ENCODE measurements around the gene RGS7BP. TPM values are rescaled to one million over a fixed set of nuclear protein-coding genes. Genes with fewer than 3 reads are reported as not detected.

The RGS7BP gene
- total and polyA plus RNA-seq, 4 donors = 0.47 to 1.9 (median 1.1) TPM

DNA sequence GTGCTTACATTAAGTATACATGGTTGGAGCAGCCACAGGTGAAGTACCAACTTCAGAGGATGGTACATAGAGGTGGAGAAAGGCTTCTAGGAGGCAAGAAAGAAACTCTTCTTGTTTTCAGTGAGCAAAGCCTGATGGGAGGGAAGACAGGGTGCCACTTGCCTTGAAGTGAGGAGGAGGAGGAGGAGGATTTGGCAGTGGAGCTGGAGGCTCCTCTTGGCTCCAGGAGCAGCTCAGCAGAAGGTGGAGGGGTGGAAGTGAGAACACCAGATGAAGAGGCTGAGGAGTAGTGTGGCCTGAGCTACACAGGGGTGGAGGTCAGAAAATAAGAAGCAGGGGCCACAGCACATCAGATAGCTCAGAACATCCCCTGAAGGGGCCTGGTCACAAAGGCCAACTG is 93.4 kb downstream of the RGS7BP start:
- peaks cover 2 to 16% (median 13%) of the 10 kb centered on the region in 4 donors for H3K4me1 ChIP-seq (ENCODE audit: control insufficient read depth in 4 of 4, insufficient read depth in 4 of 4, low read length in 3 of 4)
- H3K27ac ChIP-seq (ENCODE audit: low read depth in 1 of 2, low read length in 2 of 2) = no peak overlapping the region
- no peak for DNase-seq (ENCODE audit: low spot score)

DNA sequence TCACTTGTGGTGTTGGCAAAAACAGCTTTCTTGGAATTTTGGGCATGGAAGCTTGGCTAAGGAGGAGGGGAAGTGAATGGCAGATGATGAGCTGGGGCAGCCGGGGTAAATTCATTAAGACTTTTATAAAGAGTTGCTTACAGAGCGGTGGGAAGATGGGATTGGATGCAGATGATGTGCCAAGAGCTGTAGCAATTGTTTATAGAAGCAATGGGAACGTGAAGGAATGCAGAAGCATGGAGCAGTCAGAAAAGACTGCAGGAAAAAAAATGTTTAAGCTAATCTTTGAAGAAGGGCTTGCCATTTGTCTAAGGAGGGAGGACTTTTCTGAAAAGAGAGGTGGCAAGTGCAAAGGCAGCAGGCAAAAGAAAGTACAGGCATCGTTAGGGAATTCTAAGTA is 97.9 kb downstream of the RGS7BP start:
- TF ChIP-seq JUND (IDR thresholded peaks at IDR 0.05) = no peak
- Histone ChIP-seq H3K4me1 (ENCODE audit: control insufficient read depth in 4 of 4, insufficient read depth in 4 of 4, low read length in 3 of 4) (no peaks in the 10 kb centered on the region), H3K36me3 (ENCODE audit: control insufficient read depth in 4 of 4, insufficient read depth in 3 of 4, low read depth in 1 of 4, low read length in 3 of 4) (no peaks in the 10 kb centered on the region), H3K4me3 (ENCODE audit: low read depth in 1 of 3, low read length in 3 of 3) (no peak overlapping the region), H3K9me3 (ENCODE audit: control insufficient read depth in 4 of 4, low read length in 3 of 4) (no peaks in the 10 kb centered on the region), H3K27me3 (ENCODE audit: control insufficient read depth in 4 of 4, insufficient read depth in 4 of 4, low read length in 3 of 4) (no peaks in the 10 kb centered on the region), H3K9ac (ENCODE audit: low read depth in 1 of 2, low read length in 2 of 2) (no peak overlapping the region), H3K27ac (ENCODE audit: low read depth in 1 of 2, low read length in 2 of 2) (no peak overlapping the region)
- DNase-seq (ENCODE audit: low spot score) = no peak
- 79% methylated on average over 4 of the region's 4 CpGs for WGBS

More for the DNA sequence above, 93.4 kb downstream of the RGS7BP start:
- Histone ChIP-seq H3K27me3 (ENCODE audit: control insufficient read depth in 4 of 4, insufficient read depth in 4 of 4, low read length in 3 of 4) (no peaks in the 10 kb centered on the region), H3K36me3 (ENCODE audit: control insufficient read depth in 4 of 4, insufficient read depth in 3 of 4, low read depth in 1 of 4, low read length in 3 of 4) (no peaks in the 10 kb centered on the region), H3K4me3 (ENCODE audit: low read depth in 1 of 3, low read length in 3 of 3) (no peak overlapping the region), H3K9ac (ENCODE audit: low read depth in 1 of 2, low read length in 2 of 2) (no peak overlapping the region), H3K9me3 (ENCODE audit: control insufficient read depth in 4 of 4, low read length in 3 of 4) (no peaks in the 10 kb centered on the region)
- TF ChIP-seq YY1 (IDR thresholded peaks at IDR 0.05) (no peak), RXRA (IDR thresholded peaks at IDR 0.05) (no peak), SP1 (IDR thresholded peaks at IDR 0.05) (no peak), RAD21 (IDR thresholded peaks at IDR 0.05) (no peak), EGR1 (IDR thresholded peaks at IDR 0.05; ENCODE audit: low read depth in 2 of 2) (no peak)
- TF ChIP-seq, protein P1, sequence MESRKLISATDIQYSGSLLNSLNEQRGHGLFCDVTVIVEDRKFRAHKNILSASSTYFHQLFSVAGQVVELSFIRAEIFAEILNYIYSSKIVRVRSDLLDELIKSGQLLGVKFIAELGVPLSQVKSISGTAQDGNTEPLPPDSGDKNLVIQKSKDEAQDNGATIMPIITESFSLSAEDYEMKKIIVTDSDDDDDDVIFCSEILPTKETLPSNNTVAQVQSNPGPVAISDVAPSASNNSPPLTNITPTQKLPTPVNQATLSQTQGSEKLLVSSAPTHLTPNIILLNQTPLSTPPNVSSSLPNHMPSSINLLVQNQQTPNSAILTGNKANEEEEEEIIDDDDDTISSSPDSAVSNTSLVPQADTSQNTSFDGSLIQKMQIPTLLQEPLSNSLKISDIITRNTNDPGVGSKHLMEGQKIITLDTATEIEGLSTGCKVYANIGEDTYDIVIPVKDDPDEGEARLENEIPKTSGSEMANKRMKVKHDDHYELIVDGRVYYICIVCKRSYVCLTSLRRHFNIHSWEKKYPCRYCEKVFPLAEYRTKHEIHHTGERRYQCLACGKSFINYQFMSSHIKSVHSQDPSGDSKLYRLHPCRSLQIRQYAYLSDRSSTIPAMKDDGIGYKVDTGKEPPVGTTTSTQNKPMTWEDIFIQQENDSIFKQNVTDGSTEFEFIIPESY (IDR thresholded peaks at IDR 0.05) = no peak
- TF ChIP-seq, protein P2, sequence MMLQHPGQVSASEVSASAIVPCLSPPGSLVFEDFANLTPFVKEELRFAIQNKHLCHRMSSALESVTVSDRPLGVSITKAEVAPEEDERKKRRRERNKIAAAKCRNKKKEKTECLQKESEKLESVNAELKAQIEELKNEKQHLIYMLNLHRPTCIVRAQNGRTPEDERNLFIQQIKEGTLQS (IDR thresholded peaks at IDR 0.05) = no peak

DNA sequence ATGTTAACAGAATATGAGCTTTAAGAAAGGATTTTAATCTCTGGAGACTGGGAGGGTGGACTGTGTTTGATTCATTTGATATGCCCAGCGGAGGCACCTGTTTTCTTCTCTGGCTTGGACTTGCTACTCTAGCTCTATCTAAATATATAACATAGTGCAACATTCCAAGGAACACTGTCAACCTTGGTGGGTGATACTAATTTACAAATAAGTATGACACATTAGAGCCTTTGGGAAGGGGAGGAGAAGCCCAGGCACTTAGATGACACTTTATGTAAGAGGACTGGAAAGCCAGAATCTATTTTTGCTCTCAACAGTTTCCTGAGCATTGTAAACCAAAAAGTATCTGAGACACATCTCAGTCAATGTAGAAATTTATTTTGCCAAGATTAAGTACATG is 101.1 kb downstream of the RGS7BP start:
- WGBS = 98% methylated on average over 1 of the region's 1 CpG
- no peak overlapping the region for H3K9ac ChIP-seq (ENCODE audit: low read depth in 1 of 2, low read length in 2 of 2)
- no peaks in the 10 kb centered on the region for H3K27me3 ChIP-seq (ENCODE audit: control insufficient read depth in 4 of 4, insufficient read depth in 4 of 4, low read length in 3 of 4)
- no peaks in the 10 kb centered on the region for H3K36me3 ChIP-seq (ENCODE audit: control insufficient read depth in 4 of 4, insufficient read depth in 3 of 4, low read depth in 1 of 4, low read length in 3 of 4)
- no peak overlapping the region for H3K4me3 ChIP-seq (ENCODE audit: low read depth in 1 of 3, low read length in 3 of 3)
- H3K27ac ChIP-seq (ENCODE audit: low read depth in 1 of 2, low read length in 2 of 2) = no peak overlapping the region
- H3K4me1 ChIP-seq (ENCODE audit: control insufficient read depth in 4 of 4, insufficient read depth in 4 of 4, low read length in 3 of 4) = no peaks in the 10 kb centered on the region
- no peak for DNase-seq (ENCODE audit: low spot score)
- TF ChIP-seq NR2F2 (IDR thresholded peaks at IDR 0.05) (no peak), GABPA (IDR thresholded peaks at IDR 0.05 in 1 of 2, conservative IDR thresholded peaks at IDR 0.05 in 1 of 2) (no peak)
- TF ChIP-seq, protein P1 (IDR thresholded peaks at IDR 0.05) = no peak
- H3K9me3 ChIP-seq (ENCODE audit: control insufficient read depth in 4 of 4, low read length in 3 of 4) = no peaks in the 10 kb centered on the region
